CD4-positive, alpha-beta memory T cell (primary cell): ENCODE measurements around the gene SPATA16. TPM values are rescaled to one million over a fixed set of nuclear protein-coding genes. Genes with fewer than 3 reads are reported as not detected.
"Not testable (repeated sequence)": the region's sequence is repeated elsewhere in the genome, so short reads cannot be mapped to it uniquely, and the experiment has no call there.

Experiments
- CTCF ChIA-PET: fragments of 350-600 bp; sonication (Branson Sonifier 250); formaldehyde crosslinking; loops from one replicate; lab custom pipeline; 2021; ENCODE audit warnings: inconsistent platforms; ENCODE audit not compliant: partially characterized antibody; lab: Charles Lee
- POLR2A ChIA-PET: fragments of 350-600 bp; sonication (Branson Sonifier 250); formaldehyde crosslinking; loops from one replicate; lab custom pipeline; 2021; ENCODE audit not compliant: partially characterized antibody; lab: Charles Lee
- DNase-seq, 5 donors: peaks; one replicate each; pipeline versions ENCODE4 v3.0.0 to v3.0.0-alpha.2; 2020 to 2022; ENCODE audit warnings: mixed read lengths in 1 of 5
- H3K27ac ChIP-seq: one replicate; pipeline ENCODE4 v1.7.0; 2013; ENCODE audit warnings: low read depth, low read length
- H3K27me3 ChIP-seq: 2 replicates; pipeline ENCODE4 v1.7.0; 2013; ENCODE audit warnings: mild to moderate bottlenecking, low read length, moderate library complexity; ENCODE audit not compliant: insufficient read depth
- H3K36me3 ChIP-seq: 2 replicates; pipeline ENCODE4 v1.7.0; 2013; ENCODE audit warnings: mild to moderate bottlenecking, low read length, moderate library complexity; ENCODE audit not compliant: insufficient read depth
- H3K4me1 ChIP-seq: 2 replicates; pipeline ENCODE4 v1.7.0; 2013; ENCODE audit warnings: mild to moderate bottlenecking, low read length, moderate library complexity; ENCODE audit not compliant: insufficient read depth
- H3K4me3 ChIP-seq, 2 donors: one replicate each; pipeline ENCODE4 v1.7.0; 2013; ENCODE audit warnings: low read length in 2 of 2, mild to moderate bottlenecking in 1 of 2
- H3K9me3 ChIP-seq, 2 donors: one replicate each; pipeline ENCODE4 v1.7.0; 2013; ENCODE audit warnings: low read length in 2 of 2, control low read depth in 1 of 2; ENCODE audit not compliant: control insufficient read depth in 1 of 2
- H3K27ac Mint-ChIP-seq, 7 donors: one replicate each; pipeline ENCODE4 v1.8.0; 2020 to 2021; ENCODE audit warnings: mixed read lengths in 7 of 7, mild to moderate bottlenecking in 6 of 7, inconsistent platforms in 3 of 7, moderate library complexity in 3 of 7
- H3K27me3 Mint-ChIP-seq, 2 donors: one replicate each; pipeline ENCODE4 v1.8.0; 2020 to 2021; ENCODE audit warnings: mixed read lengths in 2 of 2
- H3K36me3 Mint-ChIP-seq, 2 donors: one replicate each; pipeline ENCODE4 v1.8.0; 2020 to 2021; ENCODE audit warnings: mixed read lengths in 2 of 2, inconsistent platforms in 1 of 2, mild to moderate bottlenecking in 1 of 2
- H3K4me1 Mint-ChIP-seq, 4 donors: one replicate each; pipeline ENCODE4 v1.8.0; 2020 to 2021; ENCODE audit warnings: mixed read lengths in 4 of 4, mild to moderate bottlenecking in 1 of 4
- H3K4me3 Mint-ChIP-seq, 8 donors: one replicate each; pipeline ENCODE4 v1.8.0; 2020 to 2021; ENCODE audit warnings: mixed read lengths in 8 of 8, mild to moderate bottlenecking in 7 of 8, moderate library complexity in 6 of 8, inconsistent platforms in 3 of 8
- H3K9me3 Mint-ChIP-seq, 8 donors: one replicate each; pipeline ENCODE4 v1.8.0; 2020 to 2021; ENCODE audit warnings: mixed read lengths in 8 of 8, mild to moderate bottlenecking in 5 of 8, inconsistent platforms in 3 of 8, moderate library complexity in 1 of 8
- intact Hi-C: fragments of 100-400 bp; cut with micrococcal nuclease; formaldehyde crosslinking; loops from one replicate; pipeline ENCODE4 v1.15.1; 2023
- polyA plus RNA-seq, 2 donors: library from polyadenylated mRNA; unstranded; fragments of 300-500 nt; fragmentation: Illumina TruSeq; gene quantifications; one replicate each; pipeline ENCODE4 v1.2.3, GENCODE V29; 2021
- total RNA-seq, 2 experiments: library from RNA; stranded (reverse); gene quantifications; one replicate each; pipeline ENCODE4 v1.2.3, GENCODE V29; 2021

The SPATA16 gene
- total and polyA plus RNA-seq, 4 experiments from 2014 or later = not detected

GRCh38 chr3:172885704-172886103 is 255.3 kb downstream of the SPATA16 start:
- Histone ChIP-seq H3K4me3 (no peak overlapping the region), H3K27me3 (no peaks in the 10 kb centered on the region), H3K9me3 (no peaks in the 10 kb centered on the region), H3K27ac (no peak overlapping the region), H3K4me1 (no peaks in the 10 kb centered on the region), H3K36me3 (no peaks in the 10 kb centered on the region)
- Mint-ChIP-seq H3K4me3 (no peak overlapping the region), H3K4me1 (no peaks in the 10 kb centered on the region), H3K27me3 (peaks cover 0 to 2% of the 10 kb centered on the region in 2 donors), H3K27ac (no peak overlapping the region), H3K9me3 (peaks cover 0 to 16% (median 5%) of the 10 kb centered on the region in 8 donors), H3K36me3 (no peaks in the 10 kb centered on the region)
- CTCF ChIA-PET = no interaction called here
- no peak for DNase-seq
- POLR2A ChIA-PET = no interaction called here
- intact Hi-C loops = no loop called here

- H3K4me3 Mint-ChIP-seq = no peak overlapping the region
- ChIA-PET CTCF (no interaction called here), POLR2A (no interaction called here)
- intact Hi-C loops = no loop called here
- Histone ChIP-seq H3K36me3 (no peaks in the 10 kb centered on the region), H3K9me3 (no peaks in the 10 kb centered on the region), H3K27ac (no peak overlapping the region), H3K27me3 (no peaks in the 10 kb centered on the region), H3K4me1 (no peaks in the 10 kb centered on the region), H3K4me3 (no peak overlapping the region)
- H3K36me3 Mint-ChIP-seq = no peaks in the 10 kb centered on the region
- no peaks in the 10 kb centered on the region for H3K4me1 Mint-ChIP-seq
- no peak for DNase-seq
- peaks cover 2 to 3% of the 10 kb centered on the region in 2 donors for H3K27me3 Mint-ChIP-seq
- peaks cover 2 to 30% (median 14%) of the 10 kb centered on the region in 8 donors for H3K9me3 Mint-ChIP-seq
- no peak overlapping the region for H3K27ac Mint-ChIP-seq
These were observed 258.5 kb downstream of the SPATA16 start for GRCh38 chr3:172882563-172882962.

- DNase-seq, CTCF ChIA-PET, H3K4me3 Mint-ChIP-seq, H3K9me3 ChIP-seq, H3K27me3 ChIP-seq, H3K4me1 ChIP-seq, H3K27me3 Mint-ChIP-seq, H3K36me3 ChIP-seq, intact Hi-C loops, H3K27ac ChIP-seq, H3K4me1 Mint-ChIP-seq, H3K36me3 Mint-ChIP-seq, H3K27ac Mint-ChIP-seq, H3K4me3 ChIP-seq, POLR2A ChIA-PET: not testable (repeated sequence)
- H3K9me3 Mint-ChIP-seq = peaks cover 2 to 30% (median 14%) of the 10 kb centered on the region in 8 donors
These were observed 261.7 kb downstream of the SPATA16 start for GRCh38 chr3:172879381-172879780.

GRCh38 chr3:172877011-172877410 is 264.0 kb downstream of the SPATA16 start:
- Histone ChIP-seq H3K9me3 (no peaks in the 10 kb centered on the region), H3K27ac (no peak overlapping the region), H3K27me3 (no peaks in the 10 kb centered on the region), H3K4me1 (no peaks in the 10 kb centered on the region), H3K4me3 (no peak overlapping the region), H3K36me3 (no peaks in the 10 kb centered on the region)
- no peak for DNase-seq
- H3K27ac Mint-ChIP-seq = no peak overlapping the region
- peaks cover 2 to 27% (median 14%) of the 10 kb centered on the region in 8 donors for H3K9me3 Mint-ChIP-seq
- CTCF ChIA-PET = no interaction called here
- H3K36me3 Mint-ChIP-seq = no peaks in the 10 kb centered on the region
- no peak overlapping the region for H3K4me3 Mint-ChIP-seq
- H3K27me3 Mint-ChIP-seq = peaks cover 3 to 9% of the 10 kb centered on the region in 2 donors
- POLR2A ChIA-PET = no interaction called here
- no peaks in the 10 kb centered on the region for H3K4me1 Mint-ChIP-seq
- intact Hi-C loops = no loop called here

- Mint-ChIP-seq H3K27me3 (peaks cover 3 to 11% of the 10 kb centered on the region in 2 donors), H3K4me3 (no peak overlapping the region), H3K4me1 (no peaks in the 10 kb centered on the region), H3K27ac (no peak overlapping the region), H3K9me3 (peaks cover 0 to 20% (median 14%) of the 10 kb centered on the region in 8 donors), H3K36me3 (no peaks in the 10 kb centered on the region)
- Histone ChIP-seq H3K9me3 (no peaks in the 10 kb centered on the region), H3K27ac (no peak overlapping the region), H3K4me1 (no peaks in the 10 kb centered on the region), H3K4me3 (no peak overlapping the region), H3K27me3 (no peaks in the 10 kb centered on the region), H3K36me3 (no peaks in the 10 kb centered on the region)
- CTCF ChIA-PET = no interaction called here
- intact Hi-C loops = no loop called here
- no peak for DNase-seq
- POLR2A ChIA-PET = no interaction called here
These were observed 264.7 kb downstream of the SPATA16 start for GRCh38 chr3:172876297-172876696.

- no peaks in the 10 kb centered on the region for H3K9me3 ChIP-seq
- Mint-ChIP-seq H3K36me3 (no peaks in the 10 kb centered on the region), H3K4me1 (no peaks in the 10 kb centered on the region), H3K4me3 (no peak overlapping the region), H3K27ac (no peak overlapping the region), H3K27me3 (peaks cover 3 to 11% of the 10 kb centered on the region in 2 donors), H3K9me3 (peaks cover 0 to 12% (median 9%) of the 10 kb centered on the region in 8 donors)
- no peaks in the 10 kb centered on the region for H3K27me3 ChIP-seq
- no peak for DNase-seq
- no peak overlapping the region for H3K4me3 ChIP-seq
- H3K27ac ChIP-seq = no peak overlapping the region
- intact Hi-C loops = no loop called here
- ChIA-PET CTCF (no interaction called here), POLR2A (no interaction called here)
- H3K4me1 ChIP-seq = no peaks in the 10 kb centered on the region
- no peaks in the 10 kb centered on the region for H3K36me3 ChIP-seq
These were observed 266.0 kb downstream of the SPATA16 start for GRCh38 chr3:172875039-172875438.

GRCh38 chr3:172869784-172870518 is 271.1 kb downstream of the SPATA16 start:
- H3K36me3 ChIP-seq = no peaks in the 10 kb centered on the region
- no peak overlapping the region for H3K4me3 Mint-ChIP-seq
- H3K4me1 ChIP-seq = no peaks in the 10 kb centered on the region
- H3K9me3 Mint-ChIP-seq = peaks cover 0 to 2% (median 0%) of the 10 kb centered on the region in 8 donors
- ChIA-PET CTCF (no interaction called here), POLR2A (no interaction called here)
- H3K9me3 ChIP-seq = no peaks in the 10 kb centered on the region
- DNase-seq = no peak
- no peak overlapping the region for H3K27ac ChIP-seq
- no peak overlapping the region for H3K27ac Mint-ChIP-seq
- no peak overlapping the region for H3K4me3 ChIP-seq
- H3K27me3 ChIP-seq = no peaks in the 10 kb centered on the region
- H3K4me1 Mint-ChIP-seq = no peaks in the 10 kb centered on the region
- H3K27me3 Mint-ChIP-seq = peaks cover 0 to 10% of the 10 kb centered on the region in 2 donors
- no peaks in the 10 kb centered on the region for H3K36me3 Mint-ChIP-seq
- intact Hi-C loops = no loop called here
